ENCODE results near the gene KAT7. TPM values are rescaled to one million over a fixed set of nuclear protein-coding genes. Genes with fewer than 3 reads are reported as not detected.

KAT7 gene
- total RNA-seq, 1 donor from 2014 or later: 95.0 TPM

DNA sequence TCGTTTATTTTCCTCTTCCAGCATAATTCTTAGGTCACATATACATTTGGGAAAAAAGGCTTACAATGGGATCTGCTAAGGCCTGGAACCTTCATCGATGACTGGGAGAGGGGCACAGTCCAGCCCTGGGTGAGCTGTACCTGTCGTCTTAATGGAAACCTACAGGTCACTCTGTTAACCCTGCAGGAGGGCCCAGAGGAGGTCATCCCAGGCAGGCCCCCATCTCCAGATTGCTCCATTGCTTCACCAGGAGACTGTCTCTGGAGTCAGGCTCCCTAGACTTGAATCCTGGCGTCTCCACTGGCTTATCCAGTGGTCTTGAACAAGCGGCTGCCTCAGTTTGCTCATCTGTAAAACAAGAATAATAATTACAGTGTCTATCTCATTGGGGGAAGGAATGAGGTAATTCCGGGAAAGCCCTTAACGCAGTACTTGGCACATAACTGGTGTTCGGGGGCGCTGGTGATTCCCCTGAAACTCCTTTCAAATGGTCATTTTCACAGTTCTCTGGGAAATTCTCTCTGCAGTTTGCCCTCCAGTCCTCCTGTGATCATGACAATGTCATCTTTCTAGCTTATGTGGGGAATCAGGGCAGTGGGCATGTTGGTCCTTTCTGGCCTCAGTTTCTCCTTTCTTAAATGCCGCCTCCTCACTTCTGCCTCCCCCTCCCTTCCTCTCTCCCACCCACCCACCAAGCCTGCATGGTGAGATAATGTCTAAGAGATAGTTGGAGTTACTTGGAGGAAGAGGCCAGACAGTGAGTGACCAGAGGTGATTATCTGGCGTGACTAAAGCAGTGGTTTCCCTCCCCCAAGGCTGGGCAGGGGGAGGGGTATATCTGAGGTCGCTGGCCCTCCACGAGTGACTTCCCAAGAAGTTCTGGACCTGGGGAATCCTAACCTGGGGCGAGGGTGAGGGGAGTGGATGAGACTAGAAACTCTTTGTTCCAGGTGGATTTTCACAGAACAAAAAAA is 90.7 kb downstream of the KAT7 start:
- Mint-ChIP-seq H3K27me3 (peaks cover 54% of the 10 kb centered on the region), H3K4me1 (peaks cover 6% of the 10 kb centered on the region), H3K36me3 (ENCODE audit: low read depth) (no peaks in the 10 kb centered on the region), H3K4me3 (no peak overlapping the region), H3K9me3 (no peaks in the 10 kb centered on the region), H3K27ac (no peak overlapping the region)
- intact Hi-C loops (cut with micrococcal nuclease): no loop called here
- ATAC-seq (ENCODE audit: low read depth) (no peak), DNase-seq (no peak)
- ChIA-PET CTCF (interaction anchor here (1.7 to 2.4 kb wide), 2 partner anchors 116 to 118 kb away, joined by 5 to 25 read pairs; partner anchors contain the start of gene DLX3), POLR2A (interaction anchor here (0.7 kb wide), 1 partner anchor 106 kb away, joined by 5 read pairs; no protein-coding TSS in a partner anchor)
- TF ChIP-seq, protein P1, sequence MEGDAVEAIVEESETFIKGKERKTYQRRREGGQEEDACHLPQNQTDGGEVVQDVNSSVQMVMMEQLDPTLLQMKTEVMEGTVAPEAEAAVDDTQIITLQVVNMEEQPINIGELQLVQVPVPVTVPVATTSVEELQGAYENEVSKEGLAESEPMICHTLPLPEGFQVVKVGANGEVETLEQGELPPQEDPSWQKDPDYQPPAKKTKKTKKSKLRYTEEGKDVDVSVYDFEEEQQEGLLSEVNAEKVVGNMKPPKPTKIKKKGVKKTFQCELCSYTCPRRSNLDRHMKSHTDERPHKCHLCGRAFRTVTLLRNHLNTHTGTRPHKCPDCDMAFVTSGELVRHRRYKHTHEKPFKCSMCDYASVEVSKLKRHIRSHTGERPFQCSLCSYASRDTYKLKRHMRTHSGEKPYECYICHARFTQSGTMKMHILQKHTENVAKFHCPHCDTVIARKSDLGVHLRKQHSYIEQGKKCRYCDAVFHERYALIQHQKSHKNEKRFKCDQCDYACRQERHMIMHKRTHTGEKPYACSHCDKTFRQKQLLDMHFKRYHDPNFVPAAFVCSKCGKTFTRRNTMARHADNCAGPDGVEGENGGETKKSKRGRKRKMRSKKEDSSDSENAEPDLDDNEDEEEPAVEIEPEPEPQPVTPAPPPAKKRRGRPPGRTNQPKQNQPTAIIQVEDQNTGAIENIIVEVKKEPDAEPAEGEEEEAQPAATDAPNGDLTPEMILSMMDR (IDR thresholded peaks at IDR 0.05): no peak

DNA sequence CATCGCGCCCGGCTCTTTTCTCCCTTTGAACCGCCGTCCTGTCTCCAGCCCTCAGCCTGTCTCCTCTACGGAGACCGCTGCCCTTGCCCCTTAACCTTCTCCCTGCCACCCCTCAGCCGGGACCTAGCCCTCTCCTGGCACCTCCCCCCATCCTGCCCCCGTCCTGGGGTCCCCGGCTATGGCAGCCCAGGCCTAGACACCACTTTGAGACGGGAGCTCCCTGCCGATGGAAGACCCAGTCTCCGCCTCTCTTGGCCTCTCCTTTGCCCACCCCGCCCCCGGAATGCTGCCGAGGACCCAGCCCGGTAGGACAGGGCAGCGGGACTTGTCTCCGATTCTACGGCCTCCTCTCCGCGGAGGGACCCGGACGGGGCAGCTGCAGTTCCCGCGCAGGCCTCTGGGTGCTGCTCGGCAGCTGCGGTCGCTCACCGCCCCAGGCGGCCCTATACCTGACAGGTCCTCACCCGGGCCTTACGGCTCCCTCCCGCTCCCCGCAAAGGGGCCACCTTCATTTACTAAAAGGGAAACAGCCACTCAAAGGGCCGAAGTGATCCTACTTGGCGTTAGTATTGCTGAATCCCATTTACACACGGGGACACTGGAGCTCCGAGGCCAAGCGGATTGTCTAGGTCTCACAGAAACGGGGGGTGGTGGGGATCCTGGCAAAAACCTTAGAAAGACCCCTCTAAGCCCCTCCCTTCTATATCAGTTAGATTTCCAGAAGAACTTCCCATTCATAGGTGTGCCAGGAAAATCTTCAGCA is 92.0 kb downstream of the KAT7 start:
- intact Hi-C loops (cut with micrococcal nuclease): loop anchor here (1.0 to 5.0 kb wide), 2 partner anchors 116 to 207 kb away; no protein-coding TSS in a partner anchor
- ATAC-seq (ENCODE audit: low read depth) (peak; percentile 98), DNase-seq (peak; percentile 65)
- peak overlapping the region; percentile 28 for H3K4me3 Mint-ChIP-seq
- no peaks in the 10 kb centered on the region for H3K36me3 Mint-ChIP-seq (ENCODE audit: low read depth)
- TF ChIP-seq, protein P1 (IDR thresholded peaks at IDR 0.05): peak; percentile 69
- ChIA-PET CTCF (interaction anchor here (0.6 to 2.4 kb wide), 5 partner anchors 8 to 117 kb away, joined by 3 to 25 read pairs (median 4); partner anchors contain the start of gene DLX3), POLR2A (no interaction called here)
- peaks cover 48% of the 10 kb centered on the region for H3K27me3 Mint-ChIP-seq
- H3K9me3 Mint-ChIP-seq: no peaks in the 10 kb centered on the region
- no peak overlapping the region for H3K27ac Mint-ChIP-seq
- peaks cover 6% of the 10 kb centered on the region for H3K4me1 Mint-ChIP-seq

DNA sequence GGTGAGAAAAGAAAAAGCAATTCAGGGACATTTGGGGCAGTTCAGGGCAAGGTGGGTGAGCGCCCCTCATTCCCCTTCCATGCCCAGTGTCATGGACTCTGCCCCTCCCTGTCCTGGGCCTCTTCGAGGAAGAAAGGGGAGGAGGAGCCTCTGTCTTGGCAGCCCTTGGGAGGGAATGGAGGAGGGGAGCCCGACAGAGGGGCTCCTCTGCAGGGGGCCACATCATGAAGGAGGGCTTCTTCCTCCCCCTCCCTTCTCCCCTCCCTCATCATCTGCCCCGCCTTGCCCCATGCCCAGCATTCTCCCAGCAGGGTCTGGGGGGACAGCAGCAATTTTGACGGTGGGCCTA is 92.5 kb downstream of the KAT7 start:
- DNase-seq: no peak
- CTCF ChIA-PET: interaction anchor here (1.1 to 2.4 kb wide), 3 partner anchors 71 to 117 kb away, joined by 3 to 25 read pairs (median 5); partner anchors contain the start of gene DLX3
- H3K9me3 Mint-ChIP-seq: no peaks in the 10 kb centered on the region
- no peak for ATAC-seq (ENCODE audit: low read depth)
- no peak overlapping the region for H3K4me3 Mint-ChIP-seq
- H3K4me1 Mint-ChIP-seq: peaks cover 6% of the 10 kb centered on the region
- no peak overlapping the region for H3K27ac Mint-ChIP-seq
- intact Hi-C loops (cut with micrococcal nuclease): loop anchor here (5.0 kb wide), 1 partner anchor 206 kb away; no protein-coding TSS in a partner anchor
- H3K27me3 Mint-ChIP-seq: peaks cover 46% of the 10 kb centered on the region
- no peaks in the 10 kb centered on the region for H3K36me3 Mint-ChIP-seq (ENCODE audit: low read depth)
- TF ChIP-seq, protein P1 (IDR thresholded peaks at IDR 0.05): no peak
- POLR2A ChIA-PET: no interaction called here

DNA sequence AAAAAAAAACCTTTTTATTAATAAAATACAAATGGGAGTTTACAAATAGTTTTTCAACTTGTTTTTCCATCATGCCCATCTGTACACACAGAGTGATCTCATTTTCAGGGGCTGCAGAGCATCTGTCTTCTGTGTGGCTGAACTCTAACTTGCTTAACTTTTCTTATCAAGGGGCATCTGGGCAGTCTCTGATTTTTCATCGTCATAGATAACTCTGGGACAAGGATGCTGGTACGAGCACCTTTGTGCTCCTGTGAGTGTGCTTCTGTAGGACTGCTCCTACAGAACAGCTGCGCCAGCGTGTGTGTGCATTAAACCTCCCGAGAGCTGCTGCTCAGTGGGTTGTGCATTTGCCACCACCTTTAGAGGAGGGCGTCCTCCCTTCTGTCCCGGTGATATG is 94.0 kb downstream of the KAT7 start:
- no peaks in the 10 kb centered on the region for H3K36me3 Mint-ChIP-seq (ENCODE audit: low read depth)
- no peak overlapping the region for H3K27ac Mint-ChIP-seq
- no peak for DNase-seq
- intact Hi-C loops (cut with micrococcal nuclease): loop anchor here (5.0 kb wide), 1 partner anchor 205 kb away; no protein-coding TSS in a partner anchor
- peaks cover 6% of the 10 kb centered on the region for H3K4me1 Mint-ChIP-seq
- POLR2A ChIA-PET: no interaction called here
- CTCF ChIA-PET: no interaction called here
- peaks cover 52% of the 10 kb centered on the region for H3K27me3 Mint-ChIP-seq
- H3K9me3 Mint-ChIP-seq: no peaks in the 10 kb centered on the region
- H3K4me3 Mint-ChIP-seq: no peak overlapping the region
- no peak for ATAC-seq (ENCODE audit: low read depth)
- TF ChIP-seq, protein P1 (IDR thresholded peaks at IDR 0.05): no peak

Other genes with a start within 250 kb of the KAT7 start
- not detected in 2 replicates for gene NXPH3, start 212.8 kb upstream of the KAT7 start, total RNA-seq
- 57.4 and 65.8 TPM in 2 replicates for gene SPOP, start 110.6 kb upstream of the KAT7 start, total RNA-seq
- 51.8 and 53.8 TPM in 2 replicates for gene SLC35B1, start 80.7 kb upstream of the KAT7 start, total RNA-seq
- gene FAM117A, start 24.6 kb upstream of the KAT7 start, total RNA-seq: 27.7 and 30.0 TPM in 2 replicates
- not detected in 2 replicates for gene TAC4, start 59.4 kb downstream of the KAT7 start, total RNA-seq
- 0.42 TPM in 2 replicates for gene DLX4, start 180.5 kb downstream of the KAT7 start, total RNA-seq
- not detected in 2 replicates for gene DLX3, start 206.5 kb downstream of the KAT7 start, total RNA-seq